Neutrophil (primary cell): ENCODE data around the gene CCNK.

Experiments
- H3K27ac ChIP-seq: fragments of 200-600 bp; sonication (generic); 2 replicates; pipeline ENCODE4 v1.5.1; 2016; ENCODE audit warnings: mild to moderate bottlenecking, moderate library complexity
- H3K27me3 ChIP-seq: fragments of 200-600 bp; sonication (generic); 2 replicates; pipeline ENCODE4 v1.6.0; 2016; ENCODE audit warnings: mild to moderate bottlenecking
- H3K36me3 ChIP-seq: fragments of 200-600 bp; sonication (generic); 2 replicates; pipeline ENCODE4 v1.5.1; 2017
- H3K4me1 ChIP-seq, 2 experiments: fragments of 200-600 bp in 1 of 2; sonication (generic) in 1 of 2; 1 replicate in 1 of 2; 2 replicates in 1 of 2; pipeline versions ENCODE4 v1.5.1 to v1.6.1; 2013 to 2016; ENCODE audit warnings: low read depth in 1 of 2, low read length in 1 of 2, mild to moderate bottlenecking in 1 of 2, moderate library complexity in 1 of 2; ENCODE audit not compliant: control insufficient read depth in 1 of 2, insufficient read depth in 1 of 2
- H3K4me3 ChIP-seq, 2 experiments: fragments of 200-600 bp in 1 of 2; sonication (generic) in 1 of 2; 1 replicate in 1 of 2; 2 replicates in 1 of 2; pipeline ENCODE4 v1.5.1; 2013 to 2016; ENCODE audit warnings: low read depth in 1 of 2, low read length in 1 of 2, mild to moderate bottlenecking in 1 of 2, moderate library complexity in 1 of 2
- H3K9me3 ChIP-seq: fragments of 200-600 bp; sonication (generic); 2 replicates; pipeline ENCODE4 v1.5.1; 2016
- CTCF ChIP-seq: fragments of 200-600 bp; sonication (generic); IDR thresholded peaks from 2 replicates; pipeline ENCODE4 v1.5.1; 2016; ENCODE audit warnings: antibody characterized with exemption

The CCNK gene

GRCh38 chr14:99450266-99450665, 30.9 kb upstream of the CCNK start:
- Histone ChIP-seq H3K27ac (no peak overlapping the region), H3K36me3 (peaks cover 96% of the 10 kb centered on the region), H3K4me1 (no peaks in the 10 kb centered on the region), H3K27me3 (no peaks in the 10 kb centered on the region), H3K4me3 (no peak overlapping the region), H3K9me3 (no peaks in the 10 kb centered on the region)
- no peak for TF ChIP-seq CTCF

DNA sequence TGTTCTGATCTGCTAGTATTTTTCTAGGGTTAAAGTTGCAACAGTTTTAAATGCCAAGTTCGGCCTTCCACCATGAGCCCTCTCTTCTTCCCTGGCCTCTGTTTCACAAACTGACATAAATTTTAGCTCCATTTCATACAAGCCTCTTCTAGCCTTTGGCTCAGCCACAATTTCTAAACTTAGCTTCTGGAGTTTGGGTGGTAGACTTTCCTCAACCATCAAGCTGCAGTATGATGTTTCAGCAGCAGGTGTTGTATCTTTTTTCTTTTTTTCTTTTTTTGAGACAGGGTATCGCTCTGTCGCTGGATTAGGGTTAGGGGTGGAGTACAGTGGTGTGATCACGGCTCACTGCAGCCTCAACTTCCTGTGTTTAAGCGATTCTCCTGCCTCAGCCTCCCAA, 30.0 kb upstream of the CCNK start:
- no peaks in the 10 kb centered on the region for H3K4me1 ChIP-seq
- no peak overlapping the region for H3K4me3 ChIP-seq
- no peaks in the 10 kb centered on the region for H3K9me3 ChIP-seq
- H3K27me3 ChIP-seq = no peaks in the 10 kb centered on the region
- no peak overlapping the region for H3K27ac ChIP-seq
- TF ChIP-seq CTCF = no peak
- peaks cover 96% of the 10 kb centered on the region for H3K36me3 ChIP-seq

GRCh38 chr14:99452968-99453367, 28.2 kb upstream of the CCNK start:
- no peak overlapping the region for H3K4me3 ChIP-seq
- no peaks in the 10 kb centered on the region for H3K9me3 ChIP-seq
- peaks cover 96% of the 10 kb centered on the region for H3K36me3 ChIP-seq
- H3K27ac ChIP-seq = no peak overlapping the region
- no peak for TF ChIP-seq CTCF
- no peaks in the 10 kb centered on the region for H3K27me3 ChIP-seq
- H3K4me1 ChIP-seq = no peaks in the 10 kb centered on the region

DNA sequence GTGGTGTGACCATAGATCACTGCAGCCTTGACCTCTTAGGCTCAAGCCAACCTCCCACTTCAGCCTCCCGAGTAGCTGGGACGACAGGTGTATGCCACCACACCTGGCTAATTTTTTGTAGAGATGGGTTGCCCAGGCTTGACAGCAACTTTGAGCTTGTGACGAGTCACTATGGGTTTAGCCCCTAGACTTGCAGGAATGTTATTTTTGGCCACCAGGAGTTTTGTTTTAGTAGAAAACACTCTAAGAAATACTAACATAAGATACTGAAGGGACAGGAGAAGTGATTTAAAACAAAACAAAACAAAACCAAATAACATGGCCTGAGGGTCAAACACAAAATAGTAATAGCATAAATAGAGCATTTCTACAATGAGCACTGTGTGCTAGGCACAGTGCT, 27.0 kb upstream of the CCNK start:
- H3K27me3 ChIP-seq = no peaks in the 10 kb centered on the region
- no peak overlapping the region for H3K4me3 ChIP-seq
- H3K27ac ChIP-seq = no peak overlapping the region
- no peak for TF ChIP-seq CTCF
- no peaks in the 10 kb centered on the region for H3K9me3 ChIP-seq
- no peaks in the 10 kb centered on the region for H3K4me1 ChIP-seq
- H3K36me3 ChIP-seq = peaks cover 87% of the 10 kb centered on the region

- H3K4me3 ChIP-seq = no peak overlapping the region
- H3K27ac ChIP-seq = no peak overlapping the region
- H3K27me3 ChIP-seq = no peaks in the 10 kb centered on the region
- no peaks in the 10 kb centered on the region for H3K4me1 ChIP-seq
- no peaks in the 10 kb centered on the region for H3K9me3 ChIP-seq
- TF ChIP-seq CTCF = no peak
- H3K36me3 ChIP-seq = peaks cover 87% of the 10 kb centered on the region
Measured at GRCh38 chr14:99459481-99460100, 21.6 kb upstream of the CCNK start.

- no peaks in the 10 kb centered on the region for H3K9me3 ChIP-seq
- no peak for TF ChIP-seq CTCF
- H3K4me1 ChIP-seq = no peaks in the 10 kb centered on the region
- peaks cover 85% of the 10 kb centered on the region for H3K36me3 ChIP-seq
- no peak overlapping the region for H3K27ac ChIP-seq
- H3K27me3 ChIP-seq = no peaks in the 10 kb centered on the region
- H3K4me3 ChIP-seq = no peak overlapping the region
Measured at GRCh38 chr14:99460793-99461192, 20.4 kb upstream of the CCNK start.
